HCT116 (cell line): ENCODE data around the gene HIGD2A. TPM values are rescaled to one million over a fixed set of nuclear protein-coding genes. Genes with fewer than 3 reads are reported as not detected.

Source experiments
- ATAC-seq: fragments of 200-7000 bp; cut with Tn5 transposase; 2 replicates; pipeline ENCODE4 v1.9.1; 2020; ENCODE audit warnings: mild to moderate bottlenecking, moderate library complexity
- BruUV-seq: library from RNA; stranded (reverse); fragments of 400-500 nt; replicated peaks from 2 replicates; lab custom pipeline; 2021; lab: Mats Ljungman, UMichigan
- CTCF ChIA-PET: fragments of 300-600 bp; sonication (Branson Sonifier 250); formaldehyde crosslinking; loops from one replicate; lab custom pipeline; 2021; ENCODE audit warnings: antibody characterized with exemption; lab: Charles Lee
- POLR2A ChIA-PET: fragments of 300-600, 350-600 bp; sonication (Branson Sonifier 250); formaldehyde crosslinking; loops from one replicate; lab custom pipeline; 2021; ENCODE audit warnings: antibody characterized with exemption; lab: Charles Lee
- RAD21 ChIA-PET, 2 experiments: fragments of 300-600 bp; sonication (Branson Sonifier 250); formaldehyde crosslinking; loops; one replicate each; lab custom pipeline; 2023; ENCODE audit warnings: low total read pairs in 2 of 2; ENCODE audit not compliant: uncharacterized antibody in 2 of 2, unreplicated experiment in 2 of 2, low non-redundant PET in 1 of 2; lab: Charles Lee
- DNase-seq: peaks from one replicate; pipeline ENCODE4 v3.0.0-alpha.2; 2010; ENCODE audit warnings: low read depth, low spot score
- H2AFZ ChIP-seq: fragments of 200-600 bp; shearing (Covaris generic), sonication (generic); 2 replicates; pipeline ENCODE4 v1.6.1; 2017; ENCODE audit warnings: low read depth, mixed run types, mixed read lengths, antibody characterized with exemption, low read length; ENCODE audit not compliant: poor library complexity, severe bottlenecking
- H3K27ac ChIP-seq: 2 replicates; pipeline ENCODE4 v1.5.1; 2012; ENCODE audit warnings: low read depth, low read length
- H3K27me3 ChIP-seq: fragments of 200-600 bp; sonication (generic); 2 replicates; pipeline ENCODE4 v1.6.1; 2016; ENCODE audit warnings: mixed run types, low read length, mixed read lengths; ENCODE audit not compliant: insufficient read depth
- H3K36me3 ChIP-seq, 2 experiments: fragments of 200-500 bp in 1 of 2; fragments of 200-600 bp in 1 of 2; sonication (Bioruptor generic) in 1 of 2; sonication (generic) in 1 of 2; 2 replicates each; pipeline versions ENCODE4 v1.5.1 to v1.6.1; 2014 to 2016; ENCODE audit warnings: low read length in 2 of 2, inconsistent platforms in 1 of 2, mixed read lengths in 1 of 2, mixed run types in 1 of 2; ENCODE audit not compliant: insufficient read depth in 2 of 2, control insufficient read depth in 1 of 2
- H3K4me1 ChIP-seq, 2 experiments: fragments of 200-600 bp in 1 of 2; sonication (generic) in 1 of 2; 2 replicates each; pipeline versions ENCODE4 v1.5.1 to v1.6.1; 2012 to 2017; ENCODE audit warnings: low read length in 2 of 2, inconsistent platforms in 1 of 2, mild to moderate bottlenecking in 1 of 2, mixed read lengths in 1 of 2, mixed run types in 1 of 2, moderate library complexity in 1 of 2; ENCODE audit not compliant: insufficient read depth in 2 of 2, control insufficient read depth in 1 of 2
- H3K4me2 ChIP-seq: fragments of 200-600 bp; sonication (generic); 2 replicates; pipeline ENCODE4 v1.6.1; 2017; ENCODE audit warnings: mixed run types, low read length, mixed read lengths
- H3K4me3 ChIP-seq, 2 experiments: fragments of 200-600 bp in 1 of 2; sonication (generic) in 1 of 2; replicated peaks in 1 of 2; 2 replicates each; pipeline ENCODE4 v1.5.1; 2011 to 2016; ENCODE audit warnings: low read length in 2 of 2, control low read depth in 1 of 2, low read depth in 1 of 2, mild to moderate bottlenecking in 1 of 2, mixed read lengths in 1 of 2, mixed run types in 1 of 2
- H3K79me2 ChIP-seq: fragments of 200-600 bp; sonication (generic); 2 replicates; pipeline ENCODE4 v1.6.1; 2017; ENCODE audit warnings: mild to moderate bottlenecking, mixed run types, low read length, moderate library complexity, mixed read lengths; ENCODE audit not compliant: insufficient read depth
- H3K9ac ChIP-seq: fragments of 200-600 bp; sonication (generic); 2 replicates; pipeline ENCODE4 v1.6.1; 2016; ENCODE audit warnings: low read length, mixed read lengths
- H3K9me2 ChIP-seq: fragments of 200-600 bp; sonication (generic), shearing (Covaris generic); 2 replicates; pipeline ENCODE4 v1.6.1; 2017; ENCODE audit warnings: mixed run types, mild to moderate bottlenecking, moderate library complexity; ENCODE audit not compliant: insufficient read depth
- H3K9me3 ChIP-seq, 2 experiments: fragments of 200-500 bp in 1 of 2; fragments of 200-600 bp in 1 of 2; sonication (Bioruptor generic) in 1 of 2; sonication (generic) in 1 of 2; 2 replicates each; pipeline ENCODE4 v1.6.1; 2014 to 2017; ENCODE audit warnings: low read length in 2 of 2, mixed read lengths in 2 of 2, inconsistent platforms in 1 of 2, low read depth in 1 of 2, mild to moderate bottlenecking in 1 of 2, mixed run types in 1 of 2, moderate library complexity in 1 of 2; ENCODE audit not compliant: control insufficient read depth in 1 of 2, insufficient read depth in 1 of 2
- H4K20me1 ChIP-seq: fragments of 200-600 bp; sonication (generic), shearing (Covaris generic); 2 replicates; pipeline ENCODE4 v1.6.1; 2017; ENCODE audit warnings: mixed run types, mild to moderate bottlenecking, moderate library complexity; ENCODE audit not compliant: insufficient read depth
- EZH2 ChIP-seq: fragments of 200-600 bp; sonication (generic); IDR thresholded peaks from 2 replicates; pipeline ENCODE4 v1.6.1; 2017; ENCODE audit warnings: antibody characterized with exemption, mixed run types
- EZH2phosphoT487 ChIP-seq: fragments of 200-600 bp; IDR thresholded peaks from 2 replicates; pipeline ENCODE4 v1.6.1; 2018; ENCODE audit warnings: antibody characterized with exemption, borderline replicate concordance
- JUND ChIP-seq: IDR thresholded peaks from 2 replicates; pipeline ENCODE4 v1.6.1; 2012
- POLR2AphosphoS5 ChIP-seq: IDR thresholded peaks from 2 replicates; pipeline ENCODE4 v1.6.1; 2011; ENCODE audit warnings: mild to moderate bottlenecking, low read depth, low read length, moderate library complexity
- SP1 ChIP-seq: IDR thresholded peaks from 2 replicates; pipeline ENCODE4 v1.6.1; 2012; ENCODE audit warnings: low read depth
- TCF7L2 ChIP-seq: IDR thresholded peaks from 2 replicates; pipeline ENCODE4 v1.7.0; 2011; ENCODE audit warnings: borderline replicate concordance, inconsistent platforms; ENCODE audit not compliant: insufficient read depth, insufficient read length; ENCODE audit errors: extremely low read depth
- ZFX ChIP-seq: fragments of 450-650 bp; IDR thresholded peaks from 2 replicates; pipeline ENCODE4 v1.6.1; 2017
- intact Hi-C: fragments of 100-400 bp; cut with micrococcal nuclease; formaldehyde crosslinking; loops from 2 replicates; pipeline ENCODE4 v1.10.0; 2022
- total RNA-seq: library from RNA; stranded (reverse); gene quantifications from one replicate; pipeline ENCODE4 v1.2.1, GENCODE V29; 2021; ENCODE audit not compliant: unreplicated experiment
- TF ChIP-seq, protein P1 (sequence below): IDR thresholded peaks from 2 replicates; pipeline ENCODE4 v1.6.1; 2012

HIGD2A gene
- total RNA-seq, 1 experiment from 2014 or later = 130 TPM

DNA sequence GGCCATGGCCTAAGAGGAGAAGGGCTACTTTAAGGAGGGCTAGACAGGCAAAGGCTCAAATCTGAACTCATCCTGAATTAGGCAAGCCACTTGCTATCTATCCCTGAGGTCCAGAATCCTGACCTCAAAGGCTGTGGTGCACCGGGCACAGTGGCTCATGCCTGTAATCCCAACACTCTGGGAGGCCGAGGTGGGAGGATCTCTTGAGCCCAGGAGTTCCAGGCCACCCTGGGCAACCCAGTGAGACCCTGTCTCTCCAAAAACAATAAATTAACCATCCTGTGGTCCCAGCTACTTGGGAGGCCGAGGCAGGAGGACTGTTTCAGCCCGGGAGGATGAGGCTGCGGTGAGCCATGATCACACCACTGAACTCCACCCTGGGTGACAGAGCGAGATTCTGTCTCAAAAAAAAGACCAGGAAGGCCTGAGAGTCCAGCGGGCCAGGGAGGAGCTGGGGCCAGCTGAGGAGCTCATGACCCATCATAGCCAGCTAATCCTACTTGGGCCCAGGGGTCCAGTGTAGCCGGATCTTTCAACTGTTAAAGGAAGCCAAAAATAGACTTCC lies 4.1 kb upstream of the HIGD2A start:
- BruUV-seq = no TSS peak
- Histone ChIP-seq H3K4me2 (no peak overlapping the region), H4K20me1 (peaks cover 13% of the 10 kb centered on the region; the same call in 1 of the 2 replicates), H3K9me3 (no peaks in the 10 kb centered on the region), H3K79me2 (peaks cover 47% of the 10 kb centered on the region), H2AFZ (no peak overlapping the region), H3K4me1 (peaks cover 9 to 13% of the 10 kb centered on the region in 2 experiments; a peak in 3 of 4 replicates), H3K9ac (no peak overlapping the region), H3K9me2 (no peaks in the 10 kb centered on the region), H3K4me3 (no peak overlapping the region), H3K27me3 (no peaks in the 10 kb centered on the region), H3K36me3 (peaks cover 31 to 66% of the 10 kb centered on the region in 2 experiments; a peak in 3 of 4 replicates), H3K27ac (no peak overlapping the region)
- POLR2A ChIA-PET = no interaction called here
- no peak for TF ChIP-seq EZH2
- TF ChIP-seq EZH2phosphoT487 = no peak
- TF ChIP-seq POLR2AphosphoS5 = no peak
- TF ChIP-seq TCF7L2 = no peak
- TF ChIP-seq SP1 = no peak
- CTCF ChIA-PET = no interaction called here
- ATAC-seq (no peak), DNase-seq (no peak)
- RAD21 ChIA-PET = no interaction called here
- intact Hi-C loops = no loop called here

DNA sequence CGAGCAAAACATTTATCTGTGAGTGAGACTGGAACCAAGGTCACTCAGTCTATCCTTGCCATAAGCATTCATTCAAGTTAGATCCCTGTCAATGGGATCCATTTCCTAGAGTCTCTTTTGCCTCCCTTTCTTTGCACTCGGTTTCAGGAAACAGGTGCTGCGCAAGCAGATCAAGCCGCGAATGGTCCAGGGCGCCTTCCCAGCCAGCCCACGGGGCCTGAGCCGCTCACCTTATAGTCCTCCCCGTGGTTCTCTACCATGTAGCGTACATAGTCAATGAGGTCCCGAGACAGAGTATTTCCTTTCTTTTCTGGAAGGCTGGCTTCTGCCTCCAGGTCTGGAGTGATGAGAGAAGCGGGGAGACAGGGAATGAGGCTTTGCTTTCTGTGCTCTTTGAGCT lies 3.6 kb upstream of the HIGD2A start:
- RAD21 ChIA-PET = no interaction called here
- H3K4me3 ChIP-seq = no peak overlapping the region
- H4K20me1 ChIP-seq = peaks cover 13% of the 10 kb centered on the region; the same call in 1 of the 2 replicates
- no peak overlapping the region for H2AFZ ChIP-seq
- H3K27ac ChIP-seq = no peak overlapping the region
- H3K36me3 ChIP-seq = peaks cover 29 to 65% of the 10 kb centered on the region in 2 experiments; a peak in 3 of 4 replicates
- no peaks in the 10 kb centered on the region for H3K27me3 ChIP-seq
- CTCF ChIA-PET = no interaction called here
- H3K9me2 ChIP-seq = no peaks in the 10 kb centered on the region
- peaks cover 9 to 18% of the 10 kb centered on the region in 2 experiments; a peak in 3 of 4 replicates for H3K4me1 ChIP-seq
- BruUV-seq = no TSS peak
- intact Hi-C loops = no loop called here
- no peaks in the 10 kb centered on the region for H3K9me3 ChIP-seq
- DNase-seq (no peak), ATAC-seq (no peak)
- POLR2A ChIA-PET = no interaction called here
- peaks cover 52% of the 10 kb centered on the region for H3K79me2 ChIP-seq
- no peak overlapping the region for H3K4me2 ChIP-seq
- H3K9ac ChIP-seq = no peak overlapping the region
- TF ChIP-seq POLR2AphosphoS5 (no peak), ZFX (no peak), EZH2phosphoT487 (no peak), JUND (no peak)
- TF ChIP-seq, protein P1, sequence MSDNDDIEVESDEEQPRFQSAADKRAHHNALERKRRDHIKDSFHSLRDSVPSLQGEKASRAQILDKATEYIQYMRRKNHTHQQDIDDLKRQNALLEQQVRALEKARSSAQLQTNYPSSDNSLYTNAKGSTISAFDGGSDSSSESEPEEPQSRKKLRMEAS = no peak
- TF ChIP-seq, all 23 proteins: peak for 0
